Neural progenitor cell (in vitro differentiated cells): ENCODE data around the gene MC1R. TPM values are rescaled to one million over a fixed set of nuclear protein-coding genes. Genes with fewer than 3 reads are reported as not detected.

Experiments used
- DNase-seq: peaks from one replicate; pipeline ENCODE4 v3.0.0-alpha.2; 2016; ENCODE audit warnings: low spot score
- H2AFZ ChIP-seq: fragments of 200-600 bp; sonication (generic); replicated peaks from 2 replicates; pipeline ENCODE4 v1.6.1; 2016; ENCODE audit warnings: antibody characterized with exemption
- H3F3A ChIP-seq: fragments of 200-600 bp; sonication (generic); 2 replicates; pipeline ENCODE4 v1.6.1; 2016; ENCODE audit warnings: antibody characterized with exemption, low read depth
- H3K27ac ChIP-seq: fragments of 200-600 bp; sonication (generic); 2 replicates; pipeline ENCODE4 v1.5.1; 2016; ENCODE audit warnings: mild to moderate bottlenecking
- H3K27me3 ChIP-seq: fragments of 200-600 bp; sonication (generic); 2 replicates; pipeline ENCODE4 v1.6.1; 2016; ENCODE audit warnings: mild to moderate bottlenecking, moderate library complexity
- H3K36me3 ChIP-seq: fragments of 200-600 bp; sonication (generic); 2 replicates; pipeline ENCODE4 v1.5.1; 2016
- H3K4me1 ChIP-seq: fragments of 200-600 bp; sonication (generic); 2 replicates; pipeline ENCODE4 v1.6.1; 2016; ENCODE audit warnings: mixed run types
- H3K4me2 ChIP-seq: fragments of 200-600 bp; sonication (generic); 2 replicates; pipeline ENCODE4 v1.6.1; 2016
- H3K4me3 ChIP-seq: fragments of 200-600 bp; sonication (generic); 2 replicates; pipeline ENCODE4 v1.5.1; 2016
- H3K79me2 ChIP-seq: fragments of 200-600 bp; sonication (generic); 2 replicates; pipeline ENCODE4 v1.6.1; 2016; ENCODE audit warnings: low read depth
- H3K9ac ChIP-seq: fragments of 200-600 bp; sonication (generic); 2 replicates; pipeline ENCODE4 v1.6.1; 2016
- H3K9me3 ChIP-seq: fragments of 200-600 bp; sonication (generic); 2 replicates; pipeline ENCODE4 v1.5.1; 2016; ENCODE audit warnings: low read depth
- H4K20me1 ChIP-seq: fragments of 200-600 bp; sonication (generic); 2 replicates; pipeline ENCODE4 v1.6.1; 2016; ENCODE audit warnings: low read depth
- H3K27ac Mint-ChIP-seq: 3 replicates; pipeline ENCODE4 v1.8.0; 2021; ENCODE audit warnings: mixed read lengths
- H3K27me3 Mint-ChIP-seq: 2 replicates; pipeline ENCODE4 v1.8.0; 2022; ENCODE audit warnings: low read depth, mild to moderate bottlenecking, inconsistent platforms, moderate library complexity, mixed read lengths; ENCODE audit not compliant: insufficient read depth
- H3K36me3 Mint-ChIP-seq: 3 replicates; pipeline ENCODE4 v1.8.0; 2021; ENCODE audit warnings: mixed read lengths
- H3K4me1 Mint-ChIP-seq: 3 replicates; pipeline ENCODE4 v1.8.0; 2021; ENCODE audit warnings: mixed read lengths
- H3K4me3 Mint-ChIP-seq: 3 replicates; pipeline ENCODE4 v1.8.0; 2021; ENCODE audit warnings: mild to moderate bottlenecking, moderate library complexity, mixed read lengths
- H3K9me3 Mint-ChIP-seq: 3 replicates; pipeline ENCODE4 v1.8.0; 2020; ENCODE audit warnings: mixed read lengths
- EZH2 ChIP-seq: fragments of 200-600 bp; sonication (generic); IDR thresholded peaks from 2 replicates; pipeline ENCODE4 v1.6.1; 2017; ENCODE audit warnings: antibody characterized with exemption, mild to moderate bottlenecking, moderate library complexity
- EZH2phosphoT487 ChIP-seq: fragments of 200-600 bp; sonication (generic); IDR thresholded peaks from 2 replicates; pipeline ENCODE4 v1.6.1; 2017; ENCODE audit warnings: antibody characterized with exemption
- total RNA-seq: library from RNA; depleted of rRNA; stranded (reverse); fragments of >200 nt; gene quantifications from 2 replicates; pipeline ENCODE4 v1.2.3, GENCODE V29; 2015; ENCODE audit warnings: low replicate concordance
- TF ChIP-seq, protein P1 (sequence below): fragments of 200-600 bp; sonication (generic); IDR thresholded peaks from 2 replicates; pipeline ENCODE4 v1.5.1; 2017; ENCODE audit warnings: antibody characterized with exemption, mild to moderate bottlenecking

Gene MC1R
- 1.7 and 5.5 TPM in 2 replicates for total RNA-seq

GRCh38 chr16:89918453-89919347 lies at the start of gene MC1R:
MC1R (plus strand) TSS chr16:89918862; CDS start chr16:89919259, 397 bp downstream.
- Histone ChIP-seq H3K4me1 (peaks cover 35% of the 10 kb centered on the region), H3K79me2 (no peaks in the 10 kb centered on the region), H3K36me3 (no peaks in the 10 kb centered on the region), H3K9ac (no peak within 1 kb of the TSS), H3K27me3 (peaks cover 18% of the 10 kb centered on the region), H2AFZ (peak within 1 kb of the TSS; percentile 94), H4K20me1 (peaks cover 4% of the 10 kb centered on the region), H3K4me2 (peak within 1 kb of the TSS; percentile 77), H3K27ac (no peak within 1 kb of the TSS), H3K9me3 (no peaks in the 10 kb centered on the region), H3K4me3 (peak within 1 kb of the TSS; percentile 49), H3F3A (peaks cover 45% of the 10 kb centered on the region)
- DNase-seq, result peak; percentile 62
- H3K27me3 Mint-ChIP-seq, result peaks cover 23% of the 10 kb centered on the region
- H3K36me3 Mint-ChIP-seq, result peaks cover 4% of the 10 kb centered on the region
- peak within 1 kb of the TSS; percentile 57 for H3K4me3 Mint-ChIP-seq
- H3K9me3 Mint-ChIP-seq, result peaks cover 2% of the 10 kb centered on the region
- no peak within 1 kb of the TSS for H3K27ac Mint-ChIP-seq
- TF ChIP-seq, protein P1, sequence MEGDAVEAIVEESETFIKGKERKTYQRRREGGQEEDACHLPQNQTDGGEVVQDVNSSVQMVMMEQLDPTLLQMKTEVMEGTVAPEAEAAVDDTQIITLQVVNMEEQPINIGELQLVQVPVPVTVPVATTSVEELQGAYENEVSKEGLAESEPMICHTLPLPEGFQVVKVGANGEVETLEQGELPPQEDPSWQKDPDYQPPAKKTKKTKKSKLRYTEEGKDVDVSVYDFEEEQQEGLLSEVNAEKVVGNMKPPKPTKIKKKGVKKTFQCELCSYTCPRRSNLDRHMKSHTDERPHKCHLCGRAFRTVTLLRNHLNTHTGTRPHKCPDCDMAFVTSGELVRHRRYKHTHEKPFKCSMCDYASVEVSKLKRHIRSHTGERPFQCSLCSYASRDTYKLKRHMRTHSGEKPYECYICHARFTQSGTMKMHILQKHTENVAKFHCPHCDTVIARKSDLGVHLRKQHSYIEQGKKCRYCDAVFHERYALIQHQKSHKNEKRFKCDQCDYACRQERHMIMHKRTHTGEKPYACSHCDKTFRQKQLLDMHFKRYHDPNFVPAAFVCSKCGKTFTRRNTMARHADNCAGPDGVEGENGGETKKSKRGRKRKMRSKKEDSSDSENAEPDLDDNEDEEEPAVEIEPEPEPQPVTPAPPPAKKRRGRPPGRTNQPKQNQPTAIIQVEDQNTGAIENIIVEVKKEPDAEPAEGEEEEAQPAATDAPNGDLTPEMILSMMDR, result peak; percentile 53
- TF ChIP-seq EZH2phosphoT487 (no peak), EZH2 (no peak)
- H3K4me1 Mint-ChIP-seq, result peaks cover 20% of the 10 kb centered on the region

- TF ChIP-seq EZH2phosphoT487 (no peak), EZH2 (no peak)
- TF ChIP-seq, protein P1, result no peak
- Histone ChIP-seq H4K20me1 (no peaks in the 10 kb centered on the region), H3K4me3 (no peak overlapping the region), H3K27me3 (no peaks in the 10 kb centered on the region), H3K36me3 (peaks cover 6% of the 10 kb centered on the region), H3K4me2 (no peak overlapping the region), H2AFZ (no peak overlapping the region), H3K4me1 (no peaks in the 10 kb centered on the region), H3K9me3 (peaks cover 5% of the 10 kb centered on the region), H3K79me2 (peaks cover 5% of the 10 kb centered on the region), H3K9ac (no peak overlapping the region), H3K27ac (no peak overlapping the region), H3F3A (peaks cover 25% of the 10 kb centered on the region)
- H3K4me1 Mint-ChIP-seq, result peaks cover 10% of the 10 kb centered on the region
- no peak for DNase-seq
- no peak overlapping the region for H3K27ac Mint-ChIP-seq
- peaks cover 5% of the 10 kb centered on the region for H3K9me3 Mint-ChIP-seq
- peaks cover 4% of the 10 kb centered on the region for H3K27me3 Mint-ChIP-seq
- H3K4me3 Mint-ChIP-seq, result no peak overlapping the region
- H3K36me3 Mint-ChIP-seq, result peaks cover 16% of the 10 kb centered on the region
Measured at GRCh38 chr16:89869911-89870310, 48.8 kb upstream of the MC1R start.

DNA sequence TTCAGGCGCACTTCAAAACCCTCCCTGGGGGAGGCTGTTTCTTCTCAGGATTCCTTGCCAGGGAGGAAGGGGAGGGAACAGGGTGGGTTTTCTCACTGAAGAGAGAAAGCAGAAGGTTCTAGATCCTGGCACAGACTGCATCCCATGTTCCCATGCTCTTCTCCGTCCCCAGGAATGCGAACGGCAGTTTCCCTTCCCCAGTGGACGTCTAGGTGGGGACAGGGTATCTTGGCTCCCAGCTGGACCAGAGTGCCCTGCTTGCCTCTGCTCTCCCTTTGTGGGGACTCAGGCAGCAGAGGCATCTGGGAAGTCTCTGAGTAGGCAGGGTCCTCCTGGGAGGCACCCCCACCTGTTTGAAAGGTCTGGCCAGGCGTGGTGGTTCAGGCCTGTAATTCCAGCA lies 48.2 kb upstream of the MC1R start:
- no peaks in the 10 kb centered on the region for H4K20me1 ChIP-seq
- Mint-ChIP-seq H3K27me3 (peaks cover 4% of the 10 kb centered on the region), H3K4me1 (peaks cover 14% of the 10 kb centered on the region), H3K27ac (no peak overlapping the region), H3K4me3 (no peak overlapping the region), H3K36me3 (peaks cover 17% of the 10 kb centered on the region), H3K9me3 (peaks cover 6% of the 10 kb centered on the region)
- H3K36me3 ChIP-seq, result peaks cover 10% of the 10 kb centered on the region
- H3K9ac ChIP-seq, result no peak overlapping the region
- H3K27me3 ChIP-seq, result no peaks in the 10 kb centered on the region
- no peak overlapping the region for H2AFZ ChIP-seq
- no peaks in the 10 kb centered on the region for H3K4me1 ChIP-seq
- H3F3A ChIP-seq, result peaks cover 29% of the 10 kb centered on the region
- TF ChIP-seq EZH2, result no peak
- TF ChIP-seq, protein P1, result no peak
- TF ChIP-seq EZH2phosphoT487, result no peak
- peaks cover 10% of the 10 kb centered on the region for H3K79me2 ChIP-seq
- DNase-seq, result no peak
- H3K27ac ChIP-seq, result no peak overlapping the region
- H3K4me3 ChIP-seq, result no peak overlapping the region
- H3K9me3 ChIP-seq, result peaks cover 5% of the 10 kb centered on the region
- no peak overlapping the region for H3K4me2 ChIP-seq
